AG04450 (cell line): ENCODE measurements around the gene HID1. TPM values are rescaled to one million over a fixed set of nuclear protein-coding genes. Genes with fewer than 3 reads are reported as not detected.

ENCODE experiments used
- CTCF ChIA-PET: fragments of 300-600, 350-600 bp; formaldehyde crosslinking; extraction: SDS; loops from one replicate; lab custom pipeline; 2022; ENCODE audit warnings: antibody characterized with exemption, inconsistent platforms; lab: Charles Lee
- POLR2A ChIA-PET: fragments of 350-600 bp; formaldehyde crosslinking; extraction: SDS; loops from one replicate; lab custom pipeline; 2021; ENCODE audit warnings: antibody characterized with exemption, inconsistent platforms; lab: Yijun Ruan, JAX
- DNase-seq: peaks from one replicate; pipeline ENCODE4 v3.0.0-alpha.2; 2011; ENCODE audit warnings: low read depth, low spot score
- H3K27ac ChIP-seq: one replicate; pipeline ENCODE4 v1.5.1; 2012; ENCODE audit warnings: low read depth, low read length, control low read depth
- H3K27me3 ChIP-seq: one replicate; pipeline ENCODE4 v1.6.0; 2012; ENCODE audit warnings: low read length; ENCODE audit not compliant: control insufficient read depth, insufficient read depth
- H3K4me3 ChIP-seq: 2 replicates; pipeline ENCODE4 v1.5.1; 2011; ENCODE audit warnings: mild to moderate bottlenecking, low read depth, low read length, control low read depth
- H3K9me3 ChIP-seq: 2 replicates; pipeline ENCODE4 v1.5.1; 2012; ENCODE audit warnings: low read length; ENCODE audit not compliant: control insufficient read depth, insufficient read depth
- CTCF ChIP-seq: IDR thresholded peaks from 2 replicates; pipeline ENCODE4 v1.5.1; 2011; ENCODE audit warnings: low read depth, low read length, control low read depth, inconsistent platforms
- polyA plus RNA-seq: library from polyadenylated mRNA; depleted of rRNA; stranded (reverse); fragments of >200 nt; gene quantifications from 2 replicates; pipeline ENCODE4 v1.2.3, GENCODE V29; 2011

The HID1 gene
- polyA plus RNA-seq, 1 experiment = 1.8 TPM

GRCh38 chr17:74936470-74936799 lies 36.1 kb downstream of the HID1 start:
- no peak overlapping the region for H3K4me3 ChIP-seq
- TF ChIP-seq CTCF = no peak
- CTCF ChIA-PET = interaction anchor here (0.7 kb wide), 1 partner anchor 11 kb away, joined by 3 read pairs; no protein-coding TSS in a partner anchor
- no peak for DNase-seq
- peaks cover 73% of the 10 kb centered on the region for H3K27me3 ChIP-seq
- POLR2A ChIA-PET = no interaction called here
- no peak overlapping the region for H3K27ac ChIP-seq
- H3K9me3 ChIP-seq = no peaks in the 10 kb centered on the region; the same call in 1 of the 2 replicates

- no peak for DNase-seq
- Histone ChIP-seq H3K9me3 (no peaks in the 10 kb centered on the region; the same call in 1 of the 2 replicates), H3K27ac (no peak within 1 kb of the TSS), H3K4me3 (no peak within 1 kb of the TSS), H3K27me3 (peaks cover 68% of the 10 kb centered on the region)
- ChIA-PET POLR2A (no interaction called here), CTCF (interaction anchor here (0.7 kb wide), 1 partner anchor 11 kb away, joined by 3 read pairs; no protein-coding TSS in a partner anchor)
- no peak for TF ChIP-seq CTCF
Measured at GRCh38 chr17:74935585-74936469, 36.7 kb downstream of the HID1 start, which contains the start of gene OTOP3. OTOP3 (plus strand) TSS chr17:74935898; CDS start chr17:74935922, 24 bp downstream.

GRCh38 chr17:74935048-74935447 lies 37.5 kb downstream of the HID1 start:
- no peak for TF ChIP-seq CTCF
- POLR2A ChIA-PET = no interaction called here
- peaks cover 62% of the 10 kb centered on the region for H3K27me3 ChIP-seq
- CTCF ChIA-PET = no interaction called here
- no peak overlapping the region for H3K4me3 ChIP-seq
- no peaks in the 10 kb centered on the region; the same call in 1 of the 2 replicates for H3K9me3 ChIP-seq
- DNase-seq = no peak
- no peak overlapping the region for H3K27ac ChIP-seq

- Histone ChIP-seq H3K27ac (no peak overlapping the region), H3K4me3 (no peak overlapping the region), H3K27me3 (peaks cover 37% of the 10 kb centered on the region), H3K9me3 (no peaks in the 10 kb centered on the region; the same call in 1 of the 2 replicates)
- ChIA-PET POLR2A (no interaction called here), CTCF (no interaction called here)
- TF ChIP-seq CTCF = no peak
- DNase-seq = no peak
Measured at GRCh38 chr17:74930535-74931036, 42.0 kb downstream of the HID1 start.

- H3K9me3 ChIP-seq = no peaks in the 10 kb centered on the region; the same call in 1 of the 2 replicates
- DNase-seq = no peak
- H3K27me3 ChIP-seq = peaks cover 44% of the 10 kb centered on the region
- ChIA-PET CTCF (no interaction called here), POLR2A (no interaction called here)
- H3K4me3 ChIP-seq = no peak overlapping the region
- no peak for TF ChIP-seq CTCF
- no peak overlapping the region for H3K27ac ChIP-seq
Measured at GRCh38 chr17:74928786-74929185, 43.8 kb downstream of the HID1 start.
